Adipocyte (in vitro differentiated cells): ENCODE measurements around the gene ATP2C1.
"Not testable (repeated sequence)": the region's sequence is repeated elsewhere in the genome, so short reads cannot be mapped to it uniquely, and the experiment has no call there.

ENCODE experiments used
- DNase-seq: peaks from one replicate; pipeline ENCODE4 v3.0.0-alpha.2; 2015; ENCODE audit warnings: low read depth
- H3K27me3 ChIP-seq: replicated peaks from 2 replicates; pipeline ENCODE4 v1.7.0; 2013; ENCODE audit warnings: mild to moderate bottlenecking, low read length, moderate library complexity; ENCODE audit not compliant: control insufficient read depth, insufficient read depth
- H3K36me3 ChIP-seq: 2 replicates; pipeline ENCODE4 v1.7.0; 2013; ENCODE audit warnings: low read length, mild to moderate bottlenecking, moderate library complexity; ENCODE audit not compliant: control insufficient read depth, insufficient read depth, severe bottlenecking
- H3K4me1 ChIP-seq: 2 replicates; pipeline ENCODE4 v1.7.0; 2013; ENCODE audit warnings: mild to moderate bottlenecking, low read length, moderate library complexity; ENCODE audit not compliant: control insufficient read depth, insufficient read depth
- H3K4me3 ChIP-seq: 2 replicates; pipeline ENCODE4 v1.7.0; 2013; ENCODE audit warnings: mild to moderate bottlenecking, low read length, moderate library complexity
- H3K9ac ChIP-seq: 2 replicates; pipeline ENCODE4 v1.7.0; 2013; ENCODE audit warnings: mild to moderate bottlenecking, low read length, moderate library complexity
- H3K9me3 ChIP-seq: 2 replicates; pipeline ENCODE4 v1.7.0; 2013; ENCODE audit warnings: mild to moderate bottlenecking, low read length, moderate library complexity; ENCODE audit not compliant: control insufficient read depth

The ATP2C1 gene

GRCh38 chr3:130857336-130858026 lies 36.4 kb upstream of the ATP2C1 start:
- Histone ChIP-seq H3K9me3 (no peaks in the 10 kb centered on the region), H3K27me3 (no peaks in the 10 kb centered on the region), H3K9ac (no peak overlapping the region), H3K4me1 (no peaks in the 10 kb centered on the region), H3K36me3 (no peaks in the 10 kb centered on the region), H3K4me3 (no peak overlapping the region)
- no peak for DNase-seq

- H3K27me3 ChIP-seq, H3K9ac ChIP-seq, H3K4me3 ChIP-seq, DNase-seq, H3K9me3 ChIP-seq, H3K4me1 ChIP-seq, H3K36me3 ChIP-seq: not testable (repeated sequence)
Observed at GRCh38 chr3:130862130-130862529, 31.8 kb upstream of the ATP2C1 start.

DNA sequence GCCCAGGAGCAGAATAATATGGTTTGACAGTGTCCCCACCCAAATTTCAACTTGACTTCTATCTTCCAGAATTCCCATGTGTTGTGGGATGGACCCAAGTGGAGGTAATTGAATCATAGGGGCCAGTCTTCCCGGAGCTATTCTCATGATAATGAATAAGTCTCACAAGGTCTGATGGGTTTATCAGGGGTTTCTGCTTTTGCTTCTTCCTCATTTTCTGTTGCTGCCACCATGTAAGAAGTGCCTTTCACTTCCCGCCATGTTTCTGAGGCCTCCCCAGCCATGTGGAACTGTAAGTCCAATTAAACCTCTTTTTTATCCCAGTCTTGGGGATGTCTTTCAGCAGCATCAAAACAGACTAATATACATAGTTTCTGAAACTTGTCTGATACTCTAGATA lies 28.4 kb upstream of the ATP2C1 start:
- no peak overlapping the region for H3K4me3 ChIP-seq
- H3K36me3 ChIP-seq = no peaks in the 10 kb centered on the region
- no peaks in the 10 kb centered on the region for H3K4me1 ChIP-seq
- no peak overlapping the region for H3K9ac ChIP-seq
- no peaks in the 10 kb centered on the region for H3K9me3 ChIP-seq
- no peaks in the 10 kb centered on the region for H3K27me3 ChIP-seq
- DNase-seq = no peak

DNA sequence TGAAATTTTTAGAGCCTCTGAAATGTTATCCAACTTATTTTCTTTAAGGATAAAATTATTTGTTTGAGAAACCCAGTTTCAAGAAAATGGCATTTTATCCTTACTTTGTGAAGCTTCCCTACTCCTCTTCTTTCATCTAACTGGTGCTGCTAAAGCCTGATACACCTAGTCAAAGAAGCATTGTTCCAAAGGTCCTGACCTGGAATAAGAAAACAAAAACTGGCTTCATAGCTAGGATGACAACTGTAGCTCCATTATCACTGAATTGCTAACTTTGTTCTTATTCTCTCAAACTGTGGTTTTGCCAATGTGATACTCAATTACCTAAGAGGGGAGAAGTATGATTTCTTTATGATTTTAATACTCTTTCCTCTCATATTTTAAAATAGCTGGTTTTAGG lies 27.6 kb upstream of the ATP2C1 start:
- no peak for DNase-seq
- H3K27me3 ChIP-seq = no peaks in the 10 kb centered on the region
- H3K9me3 ChIP-seq = no peaks in the 10 kb centered on the region
- no peaks in the 10 kb centered on the region for H3K36me3 ChIP-seq
- no peak overlapping the region for H3K4me3 ChIP-seq
- H3K9ac ChIP-seq = no peak overlapping the region
- H3K4me1 ChIP-seq = no peaks in the 10 kb centered on the region

DNA sequence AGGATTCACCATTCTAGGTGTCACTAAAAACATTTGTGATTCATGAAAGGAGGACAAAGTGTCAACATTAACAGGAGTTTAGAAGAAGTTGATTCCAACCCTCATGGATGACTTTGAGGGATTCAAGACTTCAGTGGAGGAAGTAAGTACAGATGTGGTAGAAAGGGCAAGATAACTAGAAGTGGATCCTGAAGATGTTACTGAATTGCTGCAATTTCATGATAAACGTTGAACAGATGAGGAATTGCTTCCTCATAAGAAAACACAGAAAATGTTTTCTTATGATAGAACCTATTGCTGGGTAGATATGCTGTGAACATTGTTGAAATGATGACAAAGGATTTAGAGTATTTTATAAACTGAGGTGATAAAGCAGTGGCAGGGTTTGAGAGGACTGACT lies 23.5 kb upstream of the ATP2C1 start:
- no peak for DNase-seq
- Histone ChIP-seq H3K4me3 (no peak overlapping the region), H3K4me1 (no peaks in the 10 kb centered on the region), H3K9me3 (no peaks in the 10 kb centered on the region), H3K9ac (no peak overlapping the region), H3K36me3 (no peaks in the 10 kb centered on the region), H3K27me3 (no peaks in the 10 kb centered on the region)

GRCh38 chr3:130876594-130876993 lies 17.3 kb upstream of the ATP2C1 start:
- DNase-seq = no peak
- no peaks in the 10 kb centered on the region for H3K27me3 ChIP-seq
- H3K4me1 ChIP-seq = no peaks in the 10 kb centered on the region
- H3K9ac ChIP-seq = no peak overlapping the region
- no peaks in the 10 kb centered on the region for H3K36me3 ChIP-seq
- H3K9me3 ChIP-seq = peaks cover 14% of the 10 kb centered on the region
- no peak overlapping the region for H3K4me3 ChIP-seq

- Histone ChIP-seq H3K36me3 (no peaks in the 10 kb centered on the region), H3K9me3 (peaks cover 19% of the 10 kb centered on the region), H3K27me3 (no peaks in the 10 kb centered on the region), H3K4me3 (no peak overlapping the region), H3K4me1 (no peaks in the 10 kb centered on the region), H3K9ac (no peak overlapping the region)
- no peak for DNase-seq
Observed at GRCh38 chr3:130878464-130878863, 15.4 kb upstream of the ATP2C1 start.

DNA sequence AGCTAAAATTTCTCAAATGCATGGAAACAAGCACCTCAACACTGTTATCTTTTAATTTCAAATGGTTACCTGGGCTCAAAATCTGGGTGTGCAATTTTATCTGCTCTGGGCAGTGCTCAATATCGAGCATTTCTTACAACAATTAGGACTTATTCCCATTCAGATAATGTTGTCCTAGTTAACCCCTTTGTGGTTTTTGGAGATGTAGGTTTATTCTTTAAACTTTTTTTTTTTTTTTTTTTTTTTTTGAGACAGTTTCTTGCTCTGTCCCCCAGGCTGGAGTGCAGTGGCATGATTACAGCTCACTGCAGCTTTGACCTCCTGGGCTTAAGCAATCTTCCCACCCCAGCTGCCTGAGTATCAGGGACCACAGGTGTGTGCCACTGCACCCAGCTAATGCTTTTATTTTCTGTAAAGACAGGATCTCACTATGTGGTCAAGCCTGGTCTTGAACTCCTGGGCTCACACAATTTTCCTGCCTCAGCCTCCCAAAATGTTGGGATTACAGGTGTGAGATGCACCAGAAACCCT lies 4.4 kb upstream of the ATP2C1 start:
- no peak overlapping the region for H3K9ac ChIP-seq
- H3K27me3 ChIP-seq = no peaks in the 10 kb centered on the region
- no peak overlapping the region for H3K4me3 ChIP-seq
- H3K36me3 ChIP-seq = no peaks in the 10 kb centered on the region
- H3K9me3 ChIP-seq = peaks cover 8% of the 10 kb centered on the region
- DNase-seq = no peak
- H3K4me1 ChIP-seq = peaks cover 6% of the 10 kb centered on the region

DNA sequence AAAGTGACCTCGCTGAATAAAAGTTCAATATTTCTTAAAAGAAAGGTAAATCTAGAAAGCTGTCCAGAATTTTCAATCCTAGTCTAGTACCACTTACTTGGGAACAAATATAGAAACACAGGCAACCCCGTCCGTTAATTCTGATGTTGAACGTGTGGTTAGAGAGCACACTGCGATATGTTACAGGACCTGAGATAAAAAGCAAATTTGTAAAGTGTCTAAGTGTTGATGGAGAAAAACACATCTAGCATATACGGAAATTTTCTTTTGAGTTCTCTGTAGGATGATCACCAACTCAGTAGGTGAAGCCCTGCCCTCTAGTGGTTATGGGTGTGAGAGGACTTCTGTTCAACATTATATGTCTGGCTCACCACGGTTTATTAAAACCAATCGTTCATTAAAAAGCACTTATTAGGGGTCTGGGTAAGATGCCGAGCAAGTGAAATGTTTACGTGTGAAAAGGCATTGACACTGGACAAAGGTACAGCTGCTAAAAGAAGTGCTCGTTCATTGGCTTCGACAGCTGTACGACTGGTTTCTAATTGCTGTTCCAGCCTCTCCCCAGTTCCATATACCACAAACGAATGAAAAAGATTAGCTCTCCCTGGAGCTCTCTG lies 1.0 kb upstream of the ATP2C1 start:
- Histone ChIP-seq H3K9me3 (no peaks in the 10 kb centered on the region), H3K4me1 (peaks cover 20% of the 10 kb centered on the region), H3K9ac (peak overlapping the region; percentile 99), H3K36me3 (no peaks in the 10 kb centered on the region), H3K4me3 (peak overlapping the region; percentile 97), H3K27me3 (no peaks in the 10 kb centered on the region)
- DNase-seq = peak; percentile 93

DNA sequence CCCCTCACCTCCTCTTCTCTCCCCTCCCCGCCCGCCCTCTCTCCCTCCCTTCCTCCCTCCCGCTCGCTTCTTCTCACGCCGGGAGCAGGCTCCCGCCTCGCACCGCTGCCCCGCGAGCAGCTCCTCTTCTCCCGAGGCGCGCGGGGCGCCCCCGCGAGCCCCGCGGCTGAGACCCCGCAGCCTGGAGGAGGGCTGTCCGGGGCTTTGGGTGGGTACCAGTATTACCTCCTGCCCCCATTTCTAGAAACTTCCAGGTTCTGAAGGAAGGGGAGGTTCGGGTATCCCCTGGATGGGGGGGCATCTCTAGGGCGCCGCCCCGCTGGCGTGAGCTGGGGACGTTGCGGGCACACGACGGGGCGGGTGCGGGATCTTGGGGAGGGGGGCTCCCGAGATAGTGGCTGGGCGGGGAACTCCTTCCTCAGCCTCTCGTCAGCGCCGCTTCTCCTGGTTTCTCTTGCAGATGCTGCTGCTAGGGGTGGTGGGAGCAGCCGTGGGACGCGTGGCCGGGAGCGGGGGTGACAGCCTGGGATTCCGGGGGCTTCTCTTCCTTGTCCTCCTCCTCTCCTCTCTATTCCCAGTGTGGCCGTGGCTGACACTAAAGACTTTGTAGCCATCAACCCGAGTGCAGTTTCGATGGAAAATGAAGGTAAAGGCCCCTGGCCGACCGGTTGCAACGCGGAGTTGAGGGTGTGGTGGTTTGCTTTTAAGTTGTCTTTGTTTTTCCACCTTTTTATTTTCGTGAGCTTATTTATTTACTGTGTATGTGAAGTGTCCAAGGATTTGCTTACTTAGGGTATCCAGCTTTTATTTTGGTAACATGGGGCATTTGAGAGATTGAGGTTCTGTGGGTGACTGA lies 474 bp downstream of the ATP2C1 start:
- peaks cover 31% of the 10 kb centered on the region for H3K4me1 ChIP-seq
- H3K36me3 ChIP-seq = no peaks in the 10 kb centered on the region
- peak overlapping the region; percentile 97 for H3K4me3 ChIP-seq
- no peaks in the 10 kb centered on the region for H3K9me3 ChIP-seq
- peak; percentile 75 for DNase-seq
- H3K9ac ChIP-seq = peak overlapping the region; percentile 90
- H3K27me3 ChIP-seq = no peaks in the 10 kb centered on the region

GRCh38 chr3:130894986-130895280 lies 1.0 kb downstream of the ATP2C1 start:
- peaks cover 31% of the 10 kb centered on the region for H3K4me1 ChIP-seq
- peak overlapping the region; percentile 90 for H3K9ac ChIP-seq
- peak; percentile 58 for DNase-seq
- H3K4me3 ChIP-seq = peak overlapping the region; percentile 97
- H3K36me3 ChIP-seq = no peaks in the 10 kb centered on the region
- no peaks in the 10 kb centered on the region for H3K27me3 ChIP-seq
- H3K9me3 ChIP-seq = no peaks in the 10 kb centered on the region
